NCI-H524 treated with DMSO at 0.1 percent for 48 hours (cell line): ENCODE measurements around the gene WDR86.

ENCODE experiments used
- DNase-seq: peaks from one replicate; lab custom pipeline; 2025; lab: John Stamatoyannopoulos, UW

Gene WDR86

DNA sequence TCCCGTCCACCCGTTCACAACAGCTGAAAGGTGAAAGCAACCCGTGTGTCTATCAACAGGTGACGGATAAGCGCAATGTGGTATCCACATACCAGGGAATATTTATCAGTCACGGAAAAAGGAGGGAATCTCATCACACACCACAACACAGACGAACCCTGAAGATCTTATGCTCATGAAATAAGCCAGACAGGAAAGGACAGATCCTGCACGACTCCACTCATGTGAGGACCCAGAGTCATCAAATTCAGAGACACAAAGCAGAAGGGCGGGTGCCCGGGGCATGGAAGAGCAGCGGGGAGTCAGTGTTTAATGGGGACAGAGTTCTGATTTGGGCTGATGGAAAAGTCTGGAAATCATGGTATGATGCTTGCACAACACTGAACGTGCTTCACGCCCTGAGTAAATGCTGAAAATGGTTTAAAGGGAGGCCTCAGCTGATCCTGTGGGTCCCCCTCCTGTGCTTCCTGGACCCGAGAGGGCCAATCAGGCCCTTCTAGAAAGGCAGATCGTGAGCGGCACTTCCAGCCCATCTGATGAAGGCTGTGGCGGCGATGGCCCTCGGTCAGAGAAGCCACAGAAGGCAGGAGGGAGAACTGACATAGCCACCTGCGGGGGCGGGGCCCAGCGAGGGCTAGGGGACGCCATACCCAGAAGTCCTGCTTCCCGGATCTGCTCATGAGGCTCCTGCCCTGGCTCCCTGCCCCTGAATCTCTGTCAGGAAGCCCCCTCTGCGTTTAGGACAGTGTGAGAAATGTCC, 19.1 kb downstream of the WDR86 start:
- DNase-seq: no peak

GRCh38 chr7:151389768-151390597, 19.9 kb downstream of the WDR86 start:
- no peak for DNase-seq

DNA sequence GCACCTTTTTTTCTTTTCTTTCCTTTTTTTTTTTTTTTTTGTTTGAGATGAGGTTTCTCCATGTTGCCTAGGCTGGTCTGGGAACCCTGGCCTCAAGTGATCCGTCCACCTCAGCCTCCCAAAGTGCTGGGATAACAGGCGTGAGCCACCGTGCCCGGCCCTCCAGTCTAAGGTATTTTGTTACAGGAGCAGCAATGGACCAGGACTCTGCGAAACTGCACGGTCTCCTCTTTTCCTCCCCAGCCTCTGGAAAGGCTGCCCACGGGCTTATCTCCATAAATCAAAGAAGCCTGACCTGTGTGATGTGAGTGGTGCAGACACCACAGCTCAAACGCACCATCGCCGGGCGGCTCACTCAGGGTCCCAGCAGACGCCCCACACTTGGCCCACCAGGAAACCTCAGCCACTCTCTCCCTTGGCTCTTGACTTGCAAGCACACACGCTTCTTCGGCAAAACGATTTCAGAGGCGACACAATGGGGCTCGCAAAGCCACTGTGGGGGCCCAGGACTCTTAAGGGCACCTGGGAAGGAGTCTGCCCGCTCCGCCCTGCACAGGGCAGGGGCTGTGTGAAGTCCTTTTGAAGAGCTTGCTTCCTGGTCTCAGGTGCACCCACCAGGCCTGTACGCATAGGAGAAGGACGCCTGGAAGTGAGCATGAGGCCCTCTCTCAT, 20.6 kb downstream of the WDR86 start:
- DNase-seq: no peak

- no peak for DNase-seq
These were observed 21.4 kb downstream of the WDR86 start for GRCh38 chr7:151388430-151388829.

- DNase-seq: no peak
These were observed 21.9 kb downstream of the WDR86 start for GRCh38 chr7:151388007-151388297.

DNA sequence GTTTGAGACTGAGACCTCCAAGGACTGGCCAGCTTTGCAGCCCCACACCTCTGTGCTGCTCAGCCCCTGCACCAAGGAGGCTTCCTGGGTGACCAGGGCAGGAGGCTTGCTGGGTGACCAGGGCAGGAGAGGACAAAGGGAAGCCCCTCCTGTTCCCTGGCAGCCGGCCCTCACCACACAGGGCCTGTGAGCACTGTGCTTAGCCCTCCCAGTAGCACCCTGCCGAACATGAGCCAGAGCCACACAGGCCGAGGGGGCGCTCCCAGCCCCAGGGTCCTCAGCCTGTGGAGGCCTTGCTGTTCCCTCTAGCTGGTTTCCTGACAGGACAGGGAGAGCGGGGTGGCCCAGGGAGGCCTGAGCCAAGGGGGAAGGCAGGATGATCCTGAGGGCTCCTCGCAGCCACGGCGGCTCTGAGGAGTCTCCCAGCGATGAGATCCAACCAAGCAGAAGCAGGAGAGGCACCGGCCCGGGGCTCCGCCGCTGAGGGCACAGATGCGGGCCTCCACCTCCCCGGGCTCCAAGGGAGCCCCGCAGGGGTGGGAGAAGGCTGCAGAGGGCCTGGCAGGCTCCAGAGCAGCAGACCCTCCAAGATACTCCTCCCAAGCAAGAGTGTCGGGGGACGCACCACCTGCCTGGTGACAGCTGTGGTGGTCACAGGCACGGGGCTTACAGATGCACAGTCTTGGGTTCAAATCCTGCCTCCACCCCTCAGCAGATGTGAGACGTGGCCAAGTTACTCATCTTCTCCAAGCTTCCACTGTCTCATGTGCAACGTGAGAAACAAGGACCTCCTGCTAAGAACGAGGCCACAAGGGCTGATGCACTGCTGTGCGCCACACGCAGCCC, 22.5 kb downstream of the WDR86 start:
- DNase-seq: no peak

DNA sequence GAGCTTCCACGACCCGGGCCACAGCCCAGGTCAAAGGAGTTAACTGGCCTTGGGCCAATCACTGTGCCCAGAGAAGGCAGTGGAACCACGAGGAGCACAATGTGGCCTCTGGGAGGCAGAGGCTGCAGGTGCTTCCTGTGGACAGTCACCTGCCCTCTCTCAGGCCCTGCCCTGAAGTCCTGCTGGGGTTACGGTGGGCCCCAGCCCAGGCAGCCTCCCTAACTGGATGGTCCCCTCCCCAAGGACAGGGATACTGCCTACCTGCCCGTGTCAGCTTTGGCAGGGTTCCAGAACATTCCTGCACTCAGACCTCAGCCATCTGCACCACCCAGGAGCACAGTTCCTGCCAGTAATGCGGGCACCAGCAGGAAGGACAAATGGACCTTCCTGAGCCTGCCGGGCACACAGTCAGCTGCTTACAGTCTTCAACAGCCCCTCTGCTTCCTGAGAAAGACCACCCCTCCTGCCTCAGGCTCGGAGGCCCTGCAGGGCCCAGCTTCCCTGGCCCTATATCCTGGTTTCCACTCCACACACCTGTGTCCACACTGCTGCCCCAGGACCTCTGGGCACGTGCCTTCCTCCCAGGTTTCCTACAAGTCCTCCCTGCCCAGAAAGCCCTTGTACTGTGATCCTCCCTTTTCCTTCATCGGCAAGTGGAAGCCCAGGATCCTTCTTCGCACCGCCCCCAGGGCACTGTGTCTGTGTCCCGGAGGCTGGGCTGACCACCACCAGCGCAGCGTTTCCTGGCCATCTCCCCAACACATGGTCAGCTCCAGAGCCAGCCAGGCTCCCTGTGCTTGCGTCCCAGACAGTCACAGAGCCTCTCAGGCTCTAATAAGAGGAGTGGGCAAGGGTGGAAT, 23.3 kb downstream of the WDR86 start:
- DNase-seq: no peak

GRCh38 chr7:151385626-151386300, 24.1 kb downstream of the WDR86 start:
- no peak for DNase-seq

- DNase-seq: no peak
These were observed 24.8 kb downstream of the WDR86 start for GRCh38 chr7:151384776-151385625.

GRCh38 chr7:151384352-151384697, 25.5 kb downstream of the WDR86 start:
- no peak for DNase-seq

DNA sequence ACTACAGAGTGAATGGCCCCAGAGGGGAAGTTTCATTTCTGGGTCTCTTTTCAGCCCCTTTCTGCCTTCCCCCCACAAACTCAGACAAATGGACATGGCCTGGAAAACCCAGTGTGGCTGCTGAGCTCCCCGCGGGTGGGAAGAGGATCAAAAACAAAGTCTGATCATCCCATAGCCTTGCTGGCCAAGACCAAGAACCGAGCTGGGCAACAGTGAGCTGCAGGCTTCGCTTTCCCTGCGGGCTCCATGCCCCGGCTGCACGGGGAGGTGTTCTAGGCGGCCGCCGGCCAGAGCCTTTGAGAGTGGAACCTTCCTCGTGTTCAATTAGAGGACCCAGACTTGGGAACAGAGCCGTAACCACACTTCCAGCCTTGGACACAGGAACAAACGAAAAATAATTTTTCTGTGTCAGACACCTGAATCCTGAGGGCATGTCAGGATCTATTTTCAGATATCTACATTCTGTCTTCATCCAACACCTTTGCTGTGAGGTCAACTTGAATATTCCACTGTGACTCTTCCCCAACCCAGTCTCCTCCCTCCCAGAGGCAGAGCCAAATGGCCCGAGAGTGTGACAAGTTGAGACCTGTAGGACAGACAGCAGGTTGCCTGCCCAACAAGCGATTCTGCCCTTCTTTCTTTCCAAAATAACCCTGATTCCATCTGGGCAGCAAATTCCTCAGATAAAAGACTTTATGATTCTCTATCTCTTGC, 26.0 kb downstream of the WDR86 start:
- DNase-seq: no peak

GRCh38 chr7:151382079-151382885, 27.6 kb downstream of the WDR86 start:
- DNase-seq: no peak

DNA sequence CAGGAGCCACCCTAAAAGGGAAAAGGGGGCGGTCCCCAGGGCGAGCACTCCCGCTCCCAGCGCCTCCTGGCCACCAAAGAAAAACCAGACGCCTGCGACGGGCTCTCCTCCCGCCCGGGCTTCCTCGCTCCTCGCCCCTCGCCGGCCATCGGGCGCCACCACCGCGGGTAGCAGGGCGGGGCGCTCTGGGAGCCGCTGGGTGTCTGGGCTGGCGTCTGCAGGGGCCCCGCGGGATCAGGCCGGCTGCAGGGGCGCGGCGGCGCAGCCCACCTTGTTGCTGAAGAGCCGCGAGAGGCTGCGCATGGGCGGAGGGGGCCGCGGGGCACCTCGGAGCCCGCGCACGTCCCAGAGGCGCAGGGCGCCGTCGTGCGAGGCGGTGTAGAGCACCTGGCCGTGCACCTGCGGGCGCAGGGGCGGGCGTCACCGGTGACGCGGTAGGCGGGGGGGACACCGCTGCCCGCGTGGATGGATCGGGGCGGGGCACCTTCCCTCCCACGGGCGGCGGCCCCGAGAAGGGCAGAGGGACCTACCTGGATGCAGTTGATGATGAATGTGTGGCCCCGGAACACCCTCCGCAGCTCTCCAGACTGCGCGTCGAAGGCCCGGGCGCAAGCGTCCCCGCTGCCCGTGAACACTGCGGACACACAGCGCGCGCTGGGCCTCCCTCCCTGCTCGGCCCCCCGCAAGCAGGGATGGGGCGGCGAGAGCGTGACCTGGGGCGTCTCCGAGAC, 28.3 kb downstream of the WDR86 start:
- DNase-seq: no peak

DNA sequence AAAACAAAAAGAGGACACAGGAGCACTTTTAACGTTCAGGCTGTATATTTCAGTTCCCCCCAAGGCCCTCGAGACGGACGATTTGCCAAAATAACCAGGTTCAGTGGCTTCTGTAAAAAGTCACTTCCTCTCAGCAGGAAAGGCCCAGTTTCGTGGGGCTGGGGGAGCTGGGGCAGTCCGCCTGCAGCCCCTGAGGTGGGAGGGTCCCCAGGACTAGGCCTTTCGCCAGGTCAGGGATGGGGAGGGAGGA, 28.8 kb downstream of the WDR86 start:
- no peak for DNase-seq

- DNase-seq: no peak
These were observed 29.4 kb downstream of the WDR86 start for GRCh38 chr7:151380199-151381097.

- no peak for DNase-seq
These were observed 30.2 kb downstream of the WDR86 start for GRCh38 chr7:151379534-151380198.
